NCI-H446 (cell line): ENCODE results near the gene SMURF2.
"Not testable (repeated sequence)": the region's sequence is repeated elsewhere in the genome, so short reads cannot be mapped to it uniquely, and the experiment has no call there.

Source experiments
- DNase-seq, 2 experiments: peaks; one replicate each; lab custom pipeline; 2025; lab: John Stamatoyannopoulos, UW

Gene SMURF2

DNA sequence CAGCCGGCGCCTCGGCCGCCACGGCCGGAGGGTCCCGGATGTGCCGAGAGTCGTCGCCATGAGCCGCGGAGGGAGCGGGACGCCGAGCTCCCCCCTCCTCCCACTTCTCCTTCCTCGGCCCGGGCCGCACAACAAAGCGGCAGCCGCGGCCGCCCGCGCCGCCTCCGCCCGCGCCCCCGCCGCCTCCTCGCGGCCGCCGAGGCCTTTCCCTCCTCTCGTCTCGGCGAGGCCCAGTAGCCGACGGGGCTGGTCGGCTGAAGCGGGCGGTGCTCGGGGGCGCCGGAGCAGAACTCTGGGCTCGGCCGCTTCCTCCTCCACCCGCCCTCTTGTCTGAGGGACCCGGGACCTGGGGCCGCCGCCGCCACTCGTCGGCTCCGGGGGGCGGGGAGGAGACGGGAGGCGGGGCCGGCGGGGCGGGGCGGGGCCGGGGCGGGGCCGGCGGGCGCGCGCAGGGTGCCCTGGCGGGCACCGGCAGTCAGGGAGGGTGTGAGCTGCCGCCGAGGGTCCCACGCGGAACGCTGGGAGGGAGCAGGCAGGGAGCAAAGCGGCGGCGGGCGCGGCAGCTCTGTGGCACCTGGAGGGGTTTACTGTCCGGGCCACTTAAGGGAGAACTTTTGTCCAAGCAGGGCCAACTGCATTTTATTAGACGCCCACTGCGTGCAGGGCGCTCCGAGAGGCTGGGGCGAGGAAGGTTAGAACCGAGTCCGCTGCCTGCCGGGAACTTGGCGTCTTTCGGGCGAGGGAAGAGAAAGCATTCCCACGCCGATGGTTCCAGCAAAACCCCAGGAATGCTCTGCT lies at the start of gene SMURF2:
Gene SMURF2 (minus strand): TSS at position 332 of the 798 bp plus-strand sequence. CDS start 427 bp downstream, outside the sequence.
- peak in 1 of 2 experiments; percentile 75 for DNase-seq

- DNase-seq = no peak
These were observed 47.4 kb upstream of the SMURF2 start for GRCh38 chr17:64709481-64709880.

DNA sequence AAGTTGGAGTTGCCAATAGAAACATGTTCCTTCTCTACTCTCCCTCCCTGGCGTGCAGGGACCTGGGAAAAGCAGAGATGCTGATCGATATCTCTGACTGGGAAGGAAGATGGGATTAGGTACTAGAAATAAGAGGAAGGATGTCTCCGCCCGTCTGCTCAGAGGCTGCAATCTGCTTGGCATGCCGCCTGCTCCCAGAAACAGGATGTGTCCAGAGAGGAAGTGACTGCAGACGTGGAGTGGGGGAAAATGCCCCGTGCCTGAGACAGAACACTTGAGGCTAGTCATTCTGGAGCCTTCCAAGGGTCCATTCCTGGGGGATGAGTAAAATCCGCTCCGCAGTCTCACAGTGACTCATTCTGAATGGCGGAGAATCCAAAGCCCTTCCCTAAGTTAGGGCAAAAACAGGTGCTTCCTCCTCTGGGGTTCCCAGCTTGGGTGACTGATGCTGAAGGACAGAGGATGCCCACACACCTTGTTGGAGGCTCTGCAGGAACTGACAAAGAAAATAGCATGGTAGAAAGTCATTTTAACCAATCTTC lies 45.0 kb upstream of the SMURF2 start:
- DNase-seq = no peak

- DNase-seq = no peak
These were observed 44.3 kb upstream of the SMURF2 start for GRCh38 chr17:64706224-64707049.

- DNase-seq = no peak
These were observed 40.7 kb upstream of the SMURF2 start for GRCh38 chr17:64702815-64703214.

DNA sequence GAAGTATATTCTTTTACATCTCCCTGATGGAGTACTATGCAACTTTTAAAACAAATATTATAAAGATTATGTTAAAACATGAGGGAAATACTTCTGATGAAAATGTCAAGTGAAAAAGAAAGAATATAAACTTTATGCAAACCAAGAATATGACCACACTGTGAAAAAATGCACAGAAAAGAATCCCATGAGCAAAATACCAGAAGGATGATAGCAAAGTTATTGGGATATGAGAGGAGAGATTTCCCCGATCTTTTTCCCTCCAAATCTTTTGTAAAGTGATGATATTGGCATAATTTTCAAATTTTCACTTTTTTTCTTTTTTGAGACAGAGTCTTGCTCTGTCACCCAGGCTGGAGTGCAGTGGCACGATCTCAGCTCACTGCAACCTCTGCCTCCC lies 36.6 kb upstream of the SMURF2 start:
- DNase-seq = no peak

DNA sequence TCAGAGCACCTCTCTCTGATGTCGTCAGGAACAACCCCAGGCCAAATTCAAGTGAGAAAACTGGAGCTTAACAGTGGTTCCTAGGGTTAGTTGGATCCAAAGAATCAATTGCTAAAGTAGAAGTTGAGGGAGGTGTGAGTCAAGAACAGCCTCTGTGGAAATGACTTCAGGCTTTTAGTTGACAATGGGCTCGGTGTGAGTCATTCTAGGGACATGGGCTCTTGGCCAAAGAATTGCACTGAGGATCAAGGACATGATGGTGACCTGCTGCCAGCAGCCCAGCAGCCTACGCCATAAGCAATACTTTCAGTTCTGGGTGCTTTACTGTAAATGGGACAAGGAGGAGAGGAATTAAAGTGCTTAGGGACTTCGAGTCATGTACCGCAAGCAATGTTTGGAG lies 32.1 kb upstream of the SMURF2 start:
- peak in 1 of 2 experiments; percentile 19 for DNase-seq

GRCh38 chr17:64692187-64692586 lies 30.1 kb upstream of the SMURF2 start:
- DNase-seq = no peak

GRCh38 chr17:64689106-64689505 lies 27.0 kb upstream of the SMURF2 start:
- no peak for DNase-seq

GRCh38 chr17:64688481-64688880 lies 26.4 kb upstream of the SMURF2 start:
- no peak for DNase-seq

GRCh38 chr17:64687961-64688360 lies 25.9 kb upstream of the SMURF2 start:
- DNase-seq = no peak

- no peak for DNase-seq
These were observed 25.3 kb upstream of the SMURF2 start for GRCh38 chr17:64687376-64687775.

- DNase-seq = no peak
These were observed 24.6 kb upstream of the SMURF2 start for GRCh38 chr17:64686705-64687104.

DNA sequence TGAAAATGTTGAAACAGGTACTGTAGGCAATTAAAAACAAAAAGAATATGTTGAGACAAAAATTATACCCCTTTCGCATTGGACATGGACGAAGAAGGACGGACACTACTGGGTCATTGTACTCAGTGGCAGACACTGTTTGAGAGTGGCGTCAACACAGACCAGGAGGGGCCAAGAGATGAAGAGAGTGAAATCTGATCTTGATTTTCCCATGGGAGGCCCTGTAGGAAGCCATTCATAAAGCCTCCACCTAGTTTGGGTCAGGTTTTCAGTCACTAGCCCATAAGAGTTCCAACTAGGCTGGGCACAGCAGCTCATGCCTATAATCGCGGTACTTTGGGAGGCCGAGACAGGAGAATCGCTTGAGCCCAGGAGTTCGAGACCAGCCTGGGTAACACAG lies 23.6 kb upstream of the SMURF2 start:
- DNase-seq = no peak

DNA sequence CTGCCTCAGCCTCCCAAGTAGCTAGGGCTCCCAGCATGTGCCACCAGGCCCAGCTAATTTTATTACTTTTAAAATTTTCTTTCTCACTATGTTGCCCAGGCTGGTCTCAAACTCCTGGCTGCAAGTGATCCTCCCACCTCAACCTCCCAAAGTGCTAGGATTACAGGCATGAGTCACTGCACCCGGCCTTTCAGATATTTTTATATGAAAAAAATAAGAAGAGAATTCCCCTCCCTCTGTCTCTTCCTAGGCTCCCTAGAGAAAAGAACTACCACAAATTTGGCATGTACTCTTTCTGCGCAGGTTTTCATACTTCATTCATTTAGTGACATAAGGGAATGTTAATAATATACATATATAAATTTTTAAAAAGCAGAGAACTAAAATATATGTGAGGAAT lies 21.7 kb upstream of the SMURF2 start:
- DNase-seq = no peak

- DNase-seq = no peak
These were observed 20.4 kb upstream of the SMURF2 start for GRCh38 chr17:64682261-64683181.

DNA sequence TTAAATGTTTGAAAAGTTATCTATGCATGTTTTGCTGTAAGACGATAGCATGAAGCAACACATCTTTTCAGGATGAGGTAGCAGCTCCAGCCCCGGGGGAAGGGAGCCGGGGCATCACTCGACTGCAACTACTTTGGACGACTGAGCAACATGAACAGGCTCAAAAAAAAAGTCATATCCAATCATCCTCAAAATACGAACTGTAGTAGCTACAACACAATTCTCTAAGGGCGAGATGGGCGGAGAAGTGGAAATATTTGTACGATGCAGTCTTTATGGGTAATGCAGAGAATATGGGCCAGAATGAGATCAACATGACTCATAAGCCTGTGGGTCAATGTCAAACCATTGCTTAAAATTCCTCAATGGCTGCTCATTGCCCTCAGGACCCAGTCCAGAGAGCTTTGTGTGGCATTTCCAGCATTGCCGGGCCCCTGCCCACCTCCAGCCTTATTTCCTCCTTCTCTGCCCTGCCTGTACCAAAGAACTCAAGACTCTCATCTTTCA lies 17.7 kb upstream of the SMURF2 start:
- no peak for DNase-seq

GRCh38 chr17:64676763-64677162 lies 14.7 kb upstream of the SMURF2 start:
- DNase-seq = no peak

GRCh38 chr17:64670843-64671590 lies 8.9 kb upstream of the SMURF2 start:
- not testable (repeated sequence) for DNase-seq

DNA sequence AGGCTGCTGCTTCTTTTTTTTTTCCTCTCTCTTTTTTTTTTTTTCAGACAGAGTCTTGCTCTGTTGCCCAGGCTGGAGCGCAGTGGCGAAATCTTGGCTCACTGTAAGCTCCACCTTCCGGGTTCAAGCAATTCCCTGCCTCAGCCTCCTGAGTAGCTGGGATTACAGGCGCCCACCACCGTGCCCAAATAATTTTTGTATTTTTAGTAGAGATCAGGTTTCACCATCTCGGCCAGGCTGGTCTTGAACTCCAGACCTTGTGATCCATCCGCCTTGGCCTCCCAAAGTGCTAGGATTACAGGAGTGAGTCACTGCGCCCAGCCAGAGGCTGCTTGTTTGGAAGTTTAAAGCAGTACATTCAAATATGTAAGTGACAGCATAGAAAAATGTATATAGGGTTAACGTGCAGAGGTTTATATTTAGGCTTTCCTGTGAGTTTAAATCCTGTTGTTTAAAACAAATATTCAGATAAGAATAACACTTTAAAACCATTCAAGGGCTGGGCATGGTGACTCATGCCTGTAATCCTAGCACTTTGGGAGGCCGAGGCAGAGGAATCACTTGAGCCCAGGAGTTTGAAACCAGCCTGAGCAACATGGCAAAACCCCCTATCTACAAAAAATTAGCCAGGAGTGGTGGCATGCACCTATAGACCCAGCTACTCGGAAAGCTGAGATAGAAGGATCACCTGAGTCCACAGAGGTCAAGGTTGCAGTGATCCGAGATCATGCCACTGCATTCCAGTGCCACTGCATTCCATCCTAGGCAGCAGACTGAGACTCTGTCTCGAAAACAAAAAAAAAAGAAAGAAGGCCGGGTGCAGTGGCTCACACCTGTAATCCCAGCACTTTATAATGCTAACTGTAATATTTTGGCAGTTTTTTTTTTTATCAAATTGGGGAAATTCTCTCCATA lies 6.0 kb upstream of the SMURF2 start:
- DNase-seq = not testable (repeated sequence)
